DOHH2 (cell line): ENCODE data around the gene EVC.

ENCODE experiments used
- CTCF ChIP-seq: fragments of 200-600 bp; sonication (generic); IDR thresholded peaks from one replicate; pipeline ENCODE4 v1.5.1; 2014; ENCODE audit warnings: antibody characterized with exemption, mild to moderate bottlenecking, low read depth, low read length; ENCODE audit not compliant: poor library complexity, severe bottlenecking
- EZH2phosphoT487 ChIP-seq: fragments of 200-600 bp; sonication (generic); IDR thresholded peaks from 2 replicates; pipeline ENCODE4 v1.6.1; 2017; ENCODE audit warnings: borderline replicate concordance, mild to moderate bottlenecking, antibody characterized with exemption, low read length, moderate library complexity, mixed read lengths

- TF ChIP-seq CTCF (no peak), EZH2phosphoT487 (no peak)
Measured at GRCh38 chr4:5839332-5839731, 128.3 kb downstream of the EVC start.
